Choroid plexus epithelial cell (primary cell): Measurements from ENCODE around the gene CCNDBP1.
"Not testable (repeated sequence)": the region's sequence is repeated elsewhere in the genome, so short reads cannot be mapped to it uniquely, and the experiment has no call there.

Experiments used
- DNase-seq: peaks from one replicate; pipeline ENCODE4 v3.0.0-alpha.2; 2010; ENCODE audit warnings: low read depth
- H3K4me3 ChIP-seq: 2 replicates; pipeline ENCODE4 v1.5.1; 2011; ENCODE audit warnings: low read depth, mild to moderate bottlenecking, control low read depth, low read length, moderate library complexity
- TF ChIP-seq, protein P1 (sequence below): conservative IDR thresholded peaks from 2 replicates; pipeline ENCODE4 v1.5.1; 2011; ENCODE audit warnings: low read depth, mild to moderate bottlenecking, control low read depth, inconsistent platforms, low read length, moderate library complexity

Gene CCNDBP1

DNA sequence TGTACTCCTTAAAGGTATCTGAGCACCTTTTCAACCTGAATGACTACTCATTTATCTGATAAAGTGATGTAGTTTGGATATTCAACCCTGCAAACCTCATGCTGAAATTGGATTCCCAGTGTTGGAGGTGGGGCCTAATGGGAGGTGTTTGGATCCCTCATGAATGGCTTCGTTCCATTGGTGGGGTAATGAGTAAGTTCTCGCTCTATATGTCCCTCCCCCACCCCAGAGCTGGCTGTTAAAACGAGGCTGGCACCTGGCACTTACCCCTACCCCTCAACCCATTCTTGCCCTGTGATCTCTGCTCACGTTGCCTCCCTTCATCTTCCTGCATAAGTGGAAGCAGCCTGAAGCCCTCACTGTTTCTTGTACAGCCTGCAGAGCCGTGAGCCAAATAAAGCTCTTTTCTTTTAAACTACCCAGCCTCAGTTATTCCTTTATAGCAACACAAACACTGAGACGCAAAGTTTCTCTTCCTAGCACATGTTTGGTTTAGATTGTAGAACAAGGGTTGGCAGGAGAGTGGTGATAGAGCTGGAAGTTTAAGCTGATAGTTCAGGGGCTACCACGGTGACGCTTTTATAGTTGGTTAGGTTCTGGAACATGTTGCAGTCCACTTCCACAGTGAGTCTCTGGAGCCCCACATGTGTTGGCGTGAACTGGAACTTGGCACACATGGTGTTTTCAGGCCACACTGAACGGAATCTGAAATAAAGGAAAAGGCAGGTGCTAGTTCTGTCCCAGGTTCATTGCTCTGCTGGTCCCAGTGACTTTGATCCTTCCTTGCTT is 11.8 kb downstream of the CCNDBP1 start:
- TF ChIP-seq, protein P1, sequence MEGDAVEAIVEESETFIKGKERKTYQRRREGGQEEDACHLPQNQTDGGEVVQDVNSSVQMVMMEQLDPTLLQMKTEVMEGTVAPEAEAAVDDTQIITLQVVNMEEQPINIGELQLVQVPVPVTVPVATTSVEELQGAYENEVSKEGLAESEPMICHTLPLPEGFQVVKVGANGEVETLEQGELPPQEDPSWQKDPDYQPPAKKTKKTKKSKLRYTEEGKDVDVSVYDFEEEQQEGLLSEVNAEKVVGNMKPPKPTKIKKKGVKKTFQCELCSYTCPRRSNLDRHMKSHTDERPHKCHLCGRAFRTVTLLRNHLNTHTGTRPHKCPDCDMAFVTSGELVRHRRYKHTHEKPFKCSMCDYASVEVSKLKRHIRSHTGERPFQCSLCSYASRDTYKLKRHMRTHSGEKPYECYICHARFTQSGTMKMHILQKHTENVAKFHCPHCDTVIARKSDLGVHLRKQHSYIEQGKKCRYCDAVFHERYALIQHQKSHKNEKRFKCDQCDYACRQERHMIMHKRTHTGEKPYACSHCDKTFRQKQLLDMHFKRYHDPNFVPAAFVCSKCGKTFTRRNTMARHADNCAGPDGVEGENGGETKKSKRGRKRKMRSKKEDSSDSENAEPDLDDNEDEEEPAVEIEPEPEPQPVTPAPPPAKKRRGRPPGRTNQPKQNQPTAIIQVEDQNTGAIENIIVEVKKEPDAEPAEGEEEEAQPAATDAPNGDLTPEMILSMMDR = no peak
- H3K4me3 ChIP-seq = no peak overlapping the region
- DNase-seq = no peak

DNA sequence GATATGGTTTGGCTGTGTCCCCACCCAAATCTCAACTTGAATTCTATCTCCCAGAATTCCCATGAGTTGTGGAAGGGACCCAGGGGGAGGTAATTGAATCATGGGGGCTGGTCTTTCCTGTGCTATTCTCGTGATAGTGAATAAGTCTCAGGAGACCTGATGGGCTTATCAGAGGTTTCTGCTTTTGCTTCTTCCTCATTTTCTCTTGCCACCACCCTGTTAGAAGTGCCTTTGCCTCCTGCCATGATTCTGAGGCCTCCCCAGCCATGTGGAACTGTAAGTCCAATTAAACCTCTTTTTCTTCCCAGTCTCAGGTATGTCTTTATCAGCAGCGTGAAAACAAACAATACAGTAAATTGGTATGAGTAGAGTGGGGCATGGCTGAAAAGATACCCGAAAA is 12.6 kb downstream of the CCNDBP1 start:
- H3K4me3 ChIP-seq, DNase-seq: not testable (repeated sequence)

DNA sequence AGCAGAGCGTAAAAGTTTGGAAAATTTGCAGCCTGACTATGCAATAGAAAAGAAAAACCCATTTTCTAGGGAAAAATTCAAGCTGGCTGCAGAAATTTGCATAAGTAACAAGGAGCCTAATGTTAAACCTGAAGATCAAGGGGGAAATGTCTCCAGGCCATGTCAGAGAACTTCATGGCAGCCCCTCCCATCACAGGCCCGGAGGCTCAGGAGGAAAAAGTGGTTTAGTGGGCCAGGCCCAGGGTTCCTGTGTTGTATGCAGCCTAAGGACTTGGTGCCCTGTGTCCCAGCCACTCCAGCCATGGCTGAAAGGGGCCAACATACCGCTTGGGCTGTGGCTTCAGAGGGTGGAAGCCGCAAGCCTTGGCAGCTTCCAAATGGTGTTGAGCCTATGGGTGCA is 13.4 kb downstream of the CCNDBP1 start:
- H3K4me3 ChIP-seq, DNase-seq: not testable (repeated sequence)

DNA sequence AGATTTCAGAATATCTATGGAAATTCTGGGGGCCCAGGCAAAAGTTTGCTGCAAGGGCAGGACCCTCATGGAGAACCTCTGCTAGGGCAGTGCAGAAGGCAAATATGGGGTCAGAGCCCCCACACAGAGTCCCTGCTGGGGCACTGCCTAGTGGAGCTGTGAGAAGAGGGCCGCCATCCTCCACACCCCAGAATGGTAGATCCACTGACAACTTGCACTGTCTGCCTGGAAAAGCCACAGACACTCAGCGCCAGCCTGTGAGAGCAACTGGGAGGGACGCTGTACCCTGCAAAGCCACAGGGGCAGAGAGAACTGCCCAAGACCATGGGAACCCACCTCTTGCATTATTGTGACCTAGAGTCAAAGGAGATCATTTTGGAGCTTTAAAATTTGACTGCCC is 13.8 kb downstream of the CCNDBP1 start:
- no peak overlapping the region for H3K4me3 ChIP-seq
- DNase-seq = no peak
- TF ChIP-seq, protein P1 = no peak

DNA sequence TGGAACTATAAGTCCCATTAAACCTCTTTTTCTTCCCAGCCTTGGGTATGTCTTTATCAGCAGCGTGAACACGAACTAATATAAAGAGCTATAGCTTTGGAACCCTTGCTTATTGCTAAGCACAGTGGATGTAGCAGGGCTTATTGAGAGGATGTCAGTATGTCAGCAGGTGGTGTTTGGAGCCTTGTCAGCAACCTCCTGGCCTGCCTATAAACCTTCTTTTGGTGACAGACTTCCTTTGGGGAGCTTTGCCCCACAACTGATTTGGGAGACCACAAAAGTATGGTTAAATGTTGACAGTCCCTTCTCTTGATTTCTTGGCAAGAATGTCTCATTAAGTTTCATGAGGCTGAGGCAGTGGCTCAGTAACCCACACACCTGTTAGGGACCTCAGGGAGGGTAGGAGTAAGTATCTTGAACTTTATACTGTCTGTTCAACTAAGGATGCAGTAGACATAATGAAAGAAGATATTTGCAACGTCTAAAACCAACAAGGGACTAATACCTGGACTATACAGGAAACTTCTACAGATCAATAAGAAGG is 14.8 kb downstream of the CCNDBP1 start:
- DNase-seq = no peak
- H3K4me3 ChIP-seq = no peak overlapping the region
- TF ChIP-seq, protein P1 = no peak

DNA sequence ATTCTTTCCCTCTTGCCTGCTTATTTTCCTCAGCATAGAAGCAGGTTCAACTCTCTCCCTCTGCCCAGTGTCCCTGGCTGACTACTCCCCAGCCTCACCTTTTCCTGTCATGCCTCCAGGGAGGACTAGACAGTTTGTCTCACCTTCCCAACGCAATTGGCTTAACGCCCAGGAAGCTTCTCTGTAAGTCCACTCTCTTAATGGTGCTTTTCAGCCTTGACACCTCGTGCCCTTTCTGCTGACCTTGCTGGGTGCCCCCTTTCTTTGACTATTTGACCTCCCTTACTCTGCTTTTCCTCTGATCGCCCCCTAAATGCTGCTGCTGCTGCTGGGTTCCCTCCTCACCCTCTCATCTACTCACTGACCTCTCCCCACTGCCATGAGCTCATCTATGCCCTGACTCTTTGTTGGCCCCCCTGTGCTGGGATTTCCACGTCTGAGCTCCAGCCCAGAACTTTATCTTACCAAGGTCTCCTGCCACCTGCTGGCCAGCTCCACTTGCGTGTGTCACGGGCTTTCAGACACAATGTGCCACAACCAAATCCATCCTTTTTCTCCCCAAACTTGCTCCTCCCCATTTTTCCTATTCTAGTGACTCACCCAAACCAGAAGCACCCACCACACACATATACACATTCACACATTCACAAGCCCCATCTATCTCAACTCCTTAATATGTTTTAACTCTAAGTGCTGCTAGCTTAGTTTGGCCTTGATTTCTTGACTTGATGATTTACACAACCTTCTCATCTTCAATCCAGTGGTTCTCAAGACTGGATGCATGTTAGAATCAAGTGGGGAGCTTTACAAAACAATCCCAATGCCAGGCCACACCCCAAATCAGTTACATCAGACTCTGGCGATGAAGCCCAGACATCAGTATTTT is 19.1 kb downstream of the CCNDBP1 start:
- peak; percentile 78 for DNase-seq
- TF ChIP-seq, protein P1 = peak; percentile 86
- no peak overlapping the region for H3K4me3 ChIP-seq

DNA sequence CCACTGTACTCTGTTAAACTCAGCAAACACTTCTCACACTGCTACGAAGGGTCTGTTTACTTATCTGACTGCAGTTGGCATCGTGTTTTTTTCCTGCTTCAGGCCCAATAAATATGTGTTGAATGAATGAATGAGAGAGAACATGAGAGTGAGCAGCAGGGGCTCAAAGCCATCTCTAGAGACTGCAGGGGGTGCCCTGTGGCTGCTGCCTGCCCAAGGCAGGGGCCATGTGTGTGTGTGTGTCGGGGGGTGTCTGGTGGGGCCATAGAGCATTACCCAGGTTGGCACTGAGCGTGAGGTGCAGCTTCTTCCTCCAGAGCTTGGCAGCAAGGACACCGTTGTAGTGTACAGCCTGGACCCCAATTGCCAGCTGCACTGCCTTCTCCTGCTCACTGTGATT is 20.9 kb downstream of the CCNDBP1 start:
- H3K4me3 ChIP-seq = no peak overlapping the region
- no peak for DNase-seq
- TF ChIP-seq, protein P1 = no peak
